OCI-LY3 (cell line): ENCODE measurements around the gene CPED1.
A peak's percentile ranks its signal among the peaks of the same experiment; 100 is the strongest.

Experiments used
- H2AFZ ChIP-seq: fragments of 200-600, 300-600 bp; shearing (Covaris generic); 2 replicates; pipeline ENCODE4 v1.6.0; 2014; ENCODE audit warnings: antibody characterized with exemption, low read depth, low read length
- H3K27ac ChIP-seq: fragments of 200-600, 300-600 bp; sonication (generic); 2 replicates; pipeline ENCODE4 v1.5.1; 2014; ENCODE audit warnings: mild to moderate bottlenecking, low read length, moderate library complexity, mixed read lengths
- H3K27me3 ChIP-seq: fragments of 200-600, 300-600 bp; sonication (generic); 2 replicates; pipeline ENCODE4 v1.6.1; 2014; ENCODE audit warnings: low read depth, low read length, mixed read lengths
- H3K36me3 ChIP-seq: fragments of 200-600, 300-600 bp; sonication (generic); replicated peaks from 2 replicates; pipeline ENCODE3; 2014; ENCODE audit warnings: low read depth, low read length, mixed read lengths
- H3K4me1 ChIP-seq: fragments of 300-600, 200-600 bp; sonication (generic); 2 replicates; pipeline ENCODE4 v1.6.1; 2014; ENCODE audit warnings: low read length, mixed read lengths
- H3K4me2 ChIP-seq: fragments of 200-600, 300-600 bp; sonication (generic); 2 replicates; pipeline ENCODE4 v1.6.1; 2014; ENCODE audit warnings: low read length, mixed read lengths
- H3K4me3 ChIP-seq: fragments of 300-600, 200-600 bp; sonication (generic); 2 replicates; pipeline ENCODE4 v1.5.1; 2014; ENCODE audit warnings: antibody characterized with exemption, mild to moderate bottlenecking, low read length, moderate library complexity
- H3K79me2 ChIP-seq: fragments of 300-600, 200-600 bp; shearing (Covaris generic); 2 replicates; pipeline ENCODE4 v1.6.1; 2014; ENCODE audit warnings: mild to moderate bottlenecking, low read length, mixed read lengths
- H3K9ac ChIP-seq: fragments of 300-600, 200-600 bp; shearing (Covaris generic); 2 replicates; pipeline ENCODE4 v1.6.0; 2014; ENCODE audit warnings: mild to moderate bottlenecking, low read length, moderate library complexity
- H3K9me3 ChIP-seq: fragments of 200-600, 300-600 bp; shearing (Covaris generic); 2 replicates; pipeline ENCODE4 v1.6.1; 2014; ENCODE audit warnings: low read length, mixed read lengths; ENCODE audit not compliant: insufficient read depth
- H4K20me1 ChIP-seq: fragments of 200-600, 300-600 bp; sonication (generic); 2 replicates; pipeline ENCODE4 v1.6.1; 2016; ENCODE audit warnings: low read length, mixed read lengths; ENCODE audit not compliant: insufficient read depth
- EZH2phosphoT487 ChIP-seq: fragments of 200-600 bp; shearing (Covaris generic); IDR thresholded peaks from 2 replicates; pipeline ENCODE4 v1.6.1; 2018; ENCODE audit warnings: antibody characterized with exemption, mixed run types, low read depth
- TF ChIP-seq, protein P1 (sequence below): fragments of 200-600, 300-600 bp; sonication (generic); IDR thresholded peaks from 2 replicates; pipeline ENCODE4 v1.5.1; 2014; ENCODE audit warnings: antibody characterized with exemption, low read length, low read depth

The CPED1 gene

GRCh38 chr7:120991161-120991560, 2.6 kb downstream of the CPED1 start:
- Histone ChIP-seq H3K27ac (no peak overlapping the region), H3K79me2 (no peaks in the 10 kb centered on the region), H3K36me3 (no peaks in the 10 kb centered on the region), H3K4me2 (0 out of 2 replicates have a peak overlapping the region, but pooled peaks have one; percentile 5), H3K27me3 (peaks cover 48% of the 10 kb centered on the region), H4K20me1 (no peaks in the 10 kb centered on the region), H3K4me1 (peaks cover 36% of the 10 kb centered on the region), H3K4me3 (no peak overlapping the region), H3K9ac (no peak overlapping the region), H3K9me3 (no peaks in the 10 kb centered on the region), H2AFZ (no peak overlapping the region)
- no peak for TF ChIP-seq EZH2phosphoT487
- TF ChIP-seq, protein P1, sequence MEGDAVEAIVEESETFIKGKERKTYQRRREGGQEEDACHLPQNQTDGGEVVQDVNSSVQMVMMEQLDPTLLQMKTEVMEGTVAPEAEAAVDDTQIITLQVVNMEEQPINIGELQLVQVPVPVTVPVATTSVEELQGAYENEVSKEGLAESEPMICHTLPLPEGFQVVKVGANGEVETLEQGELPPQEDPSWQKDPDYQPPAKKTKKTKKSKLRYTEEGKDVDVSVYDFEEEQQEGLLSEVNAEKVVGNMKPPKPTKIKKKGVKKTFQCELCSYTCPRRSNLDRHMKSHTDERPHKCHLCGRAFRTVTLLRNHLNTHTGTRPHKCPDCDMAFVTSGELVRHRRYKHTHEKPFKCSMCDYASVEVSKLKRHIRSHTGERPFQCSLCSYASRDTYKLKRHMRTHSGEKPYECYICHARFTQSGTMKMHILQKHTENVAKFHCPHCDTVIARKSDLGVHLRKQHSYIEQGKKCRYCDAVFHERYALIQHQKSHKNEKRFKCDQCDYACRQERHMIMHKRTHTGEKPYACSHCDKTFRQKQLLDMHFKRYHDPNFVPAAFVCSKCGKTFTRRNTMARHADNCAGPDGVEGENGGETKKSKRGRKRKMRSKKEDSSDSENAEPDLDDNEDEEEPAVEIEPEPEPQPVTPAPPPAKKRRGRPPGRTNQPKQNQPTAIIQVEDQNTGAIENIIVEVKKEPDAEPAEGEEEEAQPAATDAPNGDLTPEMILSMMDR: no peak

DNA sequence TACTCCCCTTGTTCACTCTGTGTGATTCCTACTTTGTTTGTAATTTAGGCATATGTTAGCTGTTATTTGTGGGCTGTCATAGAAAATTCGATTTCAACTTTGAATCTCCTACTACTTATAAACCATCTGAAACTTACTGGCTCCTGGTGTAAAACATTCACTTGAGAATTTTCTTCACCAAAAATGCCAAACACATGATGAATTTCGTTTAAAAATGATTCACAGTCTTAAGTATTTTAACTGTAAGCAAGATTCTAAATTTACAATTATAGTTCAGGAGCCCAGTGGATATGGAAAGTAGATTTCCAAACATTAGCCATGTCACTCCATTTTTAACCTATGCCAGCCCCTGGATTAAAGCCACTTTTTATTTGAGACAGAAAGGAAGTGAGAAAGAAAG, 3.1 kb downstream of the CPED1 start:
- peaks cover 48% of the 10 kb centered on the region for H3K27me3 ChIP-seq
- TF ChIP-seq EZH2phosphoT487: no peak
- TF ChIP-seq, protein P1: no peak
- no peaks in the 10 kb centered on the region for H3K79me2 ChIP-seq
- H3K9me3 ChIP-seq: no peaks in the 10 kb centered on the region
- no peak overlapping the region for H2AFZ ChIP-seq
- no peak overlapping the region for H3K4me2 ChIP-seq
- H4K20me1 ChIP-seq: no peaks in the 10 kb centered on the region
- H3K4me1 ChIP-seq: peaks cover 40% of the 10 kb centered on the region
- H3K9ac ChIP-seq: no peak overlapping the region
- no peak overlapping the region for H3K27ac ChIP-seq
- no peaks in the 10 kb centered on the region for H3K36me3 ChIP-seq
- H3K4me3 ChIP-seq: no peak overlapping the region

- Histone ChIP-seq H3K4me3 (no peak overlapping the region), H3K9ac (no peak overlapping the region), H3K9me3 (no peaks in the 10 kb centered on the region), H3K27me3 (peaks cover 48% of the 10 kb centered on the region), H3K36me3 (no peaks in the 10 kb centered on the region), H2AFZ (no peak overlapping the region), H3K4me1 (peaks cover 48% of the 10 kb centered on the region), H3K79me2 (no peaks in the 10 kb centered on the region), H4K20me1 (no peaks in the 10 kb centered on the region), H3K4me2 (no peak overlapping the region), H3K27ac (no peak overlapping the region)
- TF ChIP-seq, protein P1: no peak
- TF ChIP-seq EZH2phosphoT487: no peak
Measured at GRCh38 chr7:120992272-120992964, 3.9 kb downstream of the CPED1 start.

GRCh38 chr7:120992965-120993494, 4.5 kb downstream of the CPED1 start:
- no peak overlapping the region for H2AFZ ChIP-seq

More at GRCh38 chr7:120992965-120993494, 4.5 kb downstream of the CPED1 start:
- Histone ChIP-seq H4K20me1 (no peaks in the 10 kb centered on the region), H3K9me3 (no peaks in the 10 kb centered on the region), H3K9ac (no peak overlapping the region), H3K4me1 (peaks cover 48% of the 10 kb centered on the region), H3K36me3 (no peaks in the 10 kb centered on the region), H3K79me2 (no peaks in the 10 kb centered on the region), H3K4me2 (no peak overlapping the region), H3K27ac (no peak overlapping the region), H3K27me3 (peaks cover 50% of the 10 kb centered on the region), H3K4me3 (no peak overlapping the region)
- TF ChIP-seq, protein P1: no peak
- no peak for TF ChIP-seq EZH2phosphoT487
